ENCODE data around the gene TULP1. TPM values are rescaled to one million over a fixed set of nuclear protein-coding genes. Genes with fewer than 3 reads are reported as not detected.
A peak's percentile ranks its signal among the peaks of the same experiment; 100 is the strongest.

TULP1 gene
- total and polyA plus RNA-seq, 2 of the 8 experiments (the other 6 are each of a cell fraction or from before 2014, with no cell fraction given) = 3.2 to 6.8 TPM

GRCh38 chr6:35452183-35453090 is 60.3 kb downstream of the TULP1 start, which contains the start of gene FANCE (continued):
- 0 out of 2 replicates have a peak, but pooled peaks have one; percentile 39 for TF ChIP-seq PHF8 (conservative IDR thresholded peaks at IDR 0.05; ENCODE audit: low read depth, low read length)
- no peak for TF ChIP-seq EGR1 (IDR thresholded peaks at IDR 0.05; ENCODE audit: borderline replicate concordance, low read depth, low read length)
- no peak for TF ChIP-seq YY1 (IDR thresholded peaks at IDR 0.05; ENCODE audit: low read depth, low read length)
- TF ChIP-seq MAX (IDR thresholded peaks at IDR 0.05) = peak; percentile 44; the same call in 1 of the 2 replicates
- no peak for TF ChIP-seq HDAC6 (IDR thresholded peaks at IDR 0.05; ENCODE audit: low read depth, low read length)
- TF ChIP-seq CHD2 (IDR thresholded peaks at IDR 0.05; ENCODE audit: low read length) = no peak
- no peak for TF ChIP-seq NRF1 (IDR thresholded peaks at IDR 0.05; ENCODE audit: low read depth, low read length)
- TF ChIP-seq EZH2 (IDR thresholded peaks at IDR 0.05; ENCODE audit: low read depth, low read length, severe bottlenecking) = no peak
- TF ChIP-seq KDM1A (IDR thresholded peaks at IDR 0.05; ENCODE audit: borderline replicate concordance, low read length) = no peak
- peak; percentile 35 for TF ChIP-seq ASH2L (IDR thresholded peaks at IDR 0.05; ENCODE audit: low read length)
- TF ChIP-seq BCL11A (IDR thresholded peaks at IDR 0.05; ENCODE audit: low read depth in 2 of 2, low read length in 2 of 2) = no peak
- TF ChIP-seq TAF1 (IDR thresholded peaks at IDR 0.05; ENCODE audit: low read depth, low read length) = no peak
- no peak for TF ChIP-seq SRF (IDR thresholded peaks at IDR 0.05; ENCODE audit: low read depth, low read length)
- no peak for TF ChIP-seq JUND (IDR thresholded peaks at IDR 0.05; ENCODE audit: low read length)
- TF ChIP-seq E2F6 (IDR thresholded peaks at IDR 0.05) = peak; percentile 90
- TF ChIP-seq CBX8 (IDR thresholded peaks at IDR 0.05; ENCODE audit: borderline replicate concordance, low read depth, low read length) = no peak
- no peak for TF ChIP-seq CHD1 (IDR thresholded peaks at IDR 0.05; ENCODE audit: low read depth, low read length)
